ENCODE measurements around the gene C1QTNF6. TPM values are rescaled to one million over a fixed set of nuclear protein-coding genes. Genes with fewer than 3 reads are reported as not detected.

Gene C1QTNF6
- total and polyA plus RNA-seq, 10 of the 15 experiments (the other 5 are each of a cell fraction or from before 2014, with no cell fraction given) = 0.16 to 4.1 (median 1.3) TPM

- peak; percentile 98 for TF ChIP-seq SKIL (IDR thresholded peaks at IDR 0.05; ENCODE audit: low read depth, poor library complexity, severe bottlenecking)
- TF ChIP-seq SUZ12 (IDR thresholded peaks at IDR 0.05; ENCODE audit: unreplicated experiment) = no peak
- peak; percentile 86; the same call in 1 of the 2 replicates for TF ChIP-seq ZBED1 (IDR thresholded peaks at IDR 0.05; ENCODE audit: borderline replicate concordance)
- no peak for TF ChIP-seq HDAC6 (IDR thresholded peaks at IDR 0.05; ENCODE audit: unreplicated experiment)
- TF ChIP-seq ZNF24 (IDR thresholded peaks at IDR 0.05) = peak; percentile 93
- TF ChIP-seq HCFC1 (IDR thresholded peaks at IDR 0.05; ENCODE audit: low read length) = no peak; the same call in 1 of the 2 replicates
- no peak for TF ChIP-seq PML (IDR thresholded peaks at IDR 0.05; ENCODE audit: low read length)
- TF ChIP-seq MAX (IDR thresholded peaks at IDR 0.05; ENCODE audit: low read depth, low read length) = no peak; the same call in none of the 2 replicates
- no peak for TF ChIP-seq POLR2AphosphoS2 (IDR thresholded peaks at IDR 0.05; ENCODE audit: low read depth, low read length)
- peak; percentile 83 for TF ChIP-seq TCF12 (IDR thresholded peaks at IDR 0.05; ENCODE audit: low read depth, low read length)
- no peak for TF ChIP-seq TARDBP (IDR thresholded peaks at IDR 0.05; ENCODE audit: borderline replicate concordance)
- TF ChIP-seq NBN (IDR thresholded peaks at IDR 0.05) = peak; percentile 99
- no peak for TF ChIP-seq PRDM15 (CRISPR knock-in tag; IDR thresholded peaks at IDR 0.05)
- 0 out of 4 replicates have a peak, but pooled peaks of 1 of the 2 experiments have one; percentile 48 for TF ChIP-seq ETV6 (conservative IDR thresholded peaks at IDR 0.05 in 1 of 2, IDR thresholded peaks at IDR 0.05 in 1 of 2; ENCODE audit: borderline replicate concordance in 1 of 2, low read depth in 1 of 2)
- TF ChIP-seq ZNF217 (IDR thresholded peaks at IDR 0.05) = no peak; the same call in 1 of the 2 replicates
- peak in 1 of 2 experiments; percentile 91; a peak in 2 of 3 replicates for TF ChIP-seq EGR1 (IDR thresholded peaks at IDR 0.05; ENCODE audit: borderline replicate concordance in 1 of 2, low read depth in 2 of 2, low read length in 2 of 2)
- peak; percentile 97 for TF ChIP-seq NR2F1 (conservative IDR thresholded peaks at IDR 0.05)
- TF ChIP-seq YBX1 (IDR thresholded peaks at IDR 0.05) = peak; percentile 82
- TF ChIP-seq NR2C1 (IDR thresholded peaks at IDR 0.05) = no peak; the same call in 1 of the 2 replicates
- peak; percentile 89 for TF ChIP-seq JUNB (IDR thresholded peaks at IDR 0.05)
- no peak for TF ChIP-seq IRF3 (IDR thresholded peaks at IDR 0.05)
- no peak; the same call in 1 of the 2 replicates for TF ChIP-seq CHD4 (IDR thresholded peaks at IDR 0.05)
- peak; percentile 51; the same call in 1 of the 2 replicates for TF ChIP-seq NFYB (IDR thresholded peaks at IDR 0.05; ENCODE audit: insufficient read depth, low read depth, low read length)
- TF ChIP-seq LARP7 (IDR thresholded peaks at IDR 0.05) = no peak; the same call in 1 of the 2 replicates
Measured at GRCh38 chr22:37162221-37163095, 25.6 kb downstream of the C1QTNF6 start (continued).

All from GM12878 (cell line).